SK-N-SH treated with all-trans-retinoic acid at 6 μM for 48 hours (cell line): ENCODE measurements around the gene TXNRD2.

Experiments used
- ARNTL ChIP-seq: fragments of 450-650 bp; formaldehyde crosslinking; IDR thresholded peaks from 2 replicates; pipeline ENCODE4 v1.5.0; 2020; ENCODE audit warnings: low read depth, mild to moderate bottlenecking, moderate library complexity, borderline replicate concordance
- GLIS3 ChIP-seq: fragments of 250-450 bp; sonication (Bioruptor Pico); IDR thresholded peaks from 2 replicates; pipeline ENCODE4 v1.5.0; 2020; ENCODE audit warnings: mild to moderate bottlenecking, moderate library complexity
- POU6F1 ChIP-seq: fragments of 250-450 bp; sonication (Bioruptor Pico); IDR thresholded peaks from 2 replicates; pipeline ENCODE4 v1.8.0; 2021; ENCODE audit warnings: low read depth, mild to moderate bottlenecking, moderate library complexity, borderline replicate concordance
- TSHZ2 ChIP-seq: fragments of 250-450 bp; sonication (Bioruptor Pico); IDR thresholded peaks from 2 replicates; pipeline ENCODE4 v1.5.0; 2020; ENCODE audit warnings: mild to moderate bottlenecking, moderate library complexity
- ZFP30 ChIP-seq: fragments of 450-650 bp; formaldehyde crosslinking; IDR thresholded peaks from 2 replicates; pipeline ENCODE4 v1.5.0; 2022; ENCODE audit warnings: mild to moderate bottlenecking, moderate library complexity
- ZNF565 ChIP-seq: fragments of 450-650 bp; formaldehyde crosslinking; conservative IDR thresholded peaks from 2 replicates; pipeline ENCODE4 v1.5.0; 2020; ENCODE audit warnings: low read depth, mild to moderate bottlenecking, moderate library complexity
- ZNF70 ChIP-seq: fragments of 450-650 bp; formaldehyde crosslinking; IDR thresholded peaks from 2 replicates; pipeline ENCODE4 v1.5.0; 2020; ENCODE audit warnings: mild to moderate bottlenecking, moderate library complexity

- no peak for TF ChIP-seq ZFP30
- no peak for TF ChIP-seq TSHZ2 (CRISPR knock-in tag)
- TF ChIP-seq POU6F1 (CRISPR knock-in tag): no peak
- no peak for TF ChIP-seq ZNF70
- no peak for TF ChIP-seq GLIS3 (CRISPR knock-in tag)
- TF ChIP-seq ARNTL (CRISPR knock-in tag): no peak
- TF ChIP-seq ZNF565 (CRISPR knock-in tag): no peak
These were observed 72.0 kb downstream of the TXNRD2 start for GRCh38 chr22:19869497-19870152.
